Fibroblast of lung (primary cell): ENCODE data around the gene LINS1.

Experiments used
- CTCF ChIP-seq, 2 donors: IDR thresholded peaks in 1 of 2; conservative IDR thresholded peaks in 1 of 2; 1 replicate in 1 of 2; 2 replicates in 1 of 2; pipeline ENCODE4 v1.5.1; 2011 to 2012; ENCODE audit warnings: low read length in 2 of 2, control low read depth in 1 of 2, inconsistent platforms in 1 of 2, low read depth in 1 of 2, mild to moderate bottlenecking in 1 of 2
- EZH2 ChIP-seq: IDR thresholded peaks from 2 replicates; pipeline ENCODE4 v1.5.1; 2012; ENCODE audit warnings: low read length, control low read depth, mild to moderate bottlenecking; ENCODE audit errors: missing control alignments

DNA sequence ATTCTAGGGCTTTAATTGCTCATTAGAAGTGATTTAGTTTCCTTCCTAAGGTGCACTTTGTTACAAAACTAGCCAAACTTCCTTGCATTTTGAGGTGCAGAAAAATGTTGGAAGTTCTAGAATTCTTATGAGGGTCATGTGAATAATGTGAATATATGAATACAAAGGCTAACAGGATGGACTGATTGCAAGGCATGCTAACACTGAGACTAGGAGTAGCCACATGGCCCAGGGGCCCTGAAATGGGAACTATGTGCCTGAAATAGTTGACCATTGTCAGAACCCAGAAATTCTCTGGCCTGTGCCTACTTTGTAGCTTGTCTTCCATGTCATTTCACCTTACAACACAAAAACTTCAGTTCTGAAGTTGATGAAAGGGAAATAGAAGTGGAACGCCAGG, 11.2 kb upstream of the LINS1 start:
- TF ChIP-seq EZH2 (no peak), CTCF (conservative IDR thresholded peaks at IDR 0.05 in 1 of 2, IDR thresholded peaks at IDR 0.05 in 1 of 2; ENCODE audit: low read depth in 1 of 2, low read length in 2 of 2) (no peak)
